GM12878 (cell line): ENCODE data around the gene SYT14. TPM values are rescaled to one million over a fixed set of nuclear protein-coding genes. Genes with fewer than 3 reads are reported as not detected.

Experiments
- ATAC-seq: fragments of 200-7000 bp; cut with Tn5 transposase; 3 replicates; pipeline ENCODE4 v1.9.1; 2020; ENCODE audit warnings: mild to moderate bottlenecking, moderate library complexity
- BruUV-seq: library from RNA; stranded (reverse); fragments of 400-500 nt; replicated peaks from 2 replicates; lab custom pipeline; 2021; lab: Mats Ljungman, UMichigan
- CTCF ChIA-PET: fragments of 300-600 bp; sonication (Branson Sonifier 250); formaldehyde crosslinking; extraction: SDS; loops from one replicate; lab custom pipeline; 2021; ENCODE audit warnings: inconsistent platforms; lab: Yijun Ruan, JAX
- POLR2A ChIA-PET: fragments of 350-600 bp; formaldehyde crosslinking; extraction: SDS; loops from one replicate; lab custom pipeline; 2021; ENCODE audit warnings: inconsistent platforms; lab: Charles Lee
- RAD21 ChIA-PET: fragments of 300-600 bp; sonication (Branson Sonifier 250); formaldehyde crosslinking; loops from one replicate; lab custom pipeline; 2023; ENCODE audit warnings: antibody characterized with exemption; ENCODE audit not compliant: unreplicated experiment; lab: Charles Lee
- SMC1A ChIA-PET: fragments of 300-600 bp; sonication (Branson Sonifier 250); formaldehyde crosslinking; loops from one replicate; lab custom pipeline; 2023; ENCODE audit not compliant: unreplicated experiment, uncharacterized antibody; lab: Charles Lee
- DNase-seq: peaks from one replicate; pipeline ENCODE4 v3.0.0-alpha.2; 2011; ENCODE audit warnings: low read depth, low spot score
- FAIRE-seq: peaks from 3 replicates; lab custom pipeline; 2011; peaks lifted over from hg19 to GRCh38; lab: Jason Lieb, UNC
- H2AFZ ChIP-seq: 2 replicates; pipeline ENCODE4 v1.6.0; 2011; ENCODE audit warnings: low read depth, low read length, control low read depth; ENCODE audit not compliant: control insufficient read depth
- H3K27ac ChIP-seq: 2 replicates; pipeline ENCODE4 v1.5.1; 2011; ENCODE audit warnings: control low read depth; ENCODE audit not compliant: control insufficient read depth, insufficient read depth
- H3K27me3 ChIP-seq, 2 experiments: replicated peaks in 1 of 2; 2 replicates each; pipeline versions ENCODE4 v1.6.0 to v1.6.1; 2011; ENCODE audit warnings: low read length in 1 of 2; ENCODE audit not compliant: control insufficient read depth in 2 of 2, insufficient read depth in 2 of 2
- H3K36me3 ChIP-seq, 2 experiments: 2 replicates each; pipeline ENCODE4 v1.5.1; 2011; ENCODE audit warnings: low read length in 1 of 2; ENCODE audit not compliant: control insufficient read depth in 2 of 2, insufficient read depth in 2 of 2
- H3K4me1 ChIP-seq: 2 replicates; pipeline ENCODE4 v1.6.1; 2011; ENCODE audit warnings: mild to moderate bottlenecking, low read length, moderate library complexity, mixed read lengths; ENCODE audit not compliant: control insufficient read depth, insufficient read depth
- H3K4me2 ChIP-seq: 2 replicates; pipeline ENCODE4 v1.6.0; 2011; ENCODE audit warnings: control low read depth; ENCODE audit not compliant: control insufficient read depth, insufficient read depth
- H3K4me3 ChIP-seq: fragments of 200-600 bp; sonication (generic); 2 replicates; pipeline ENCODE4 v1.5.1; 2016
- H3K79me2 ChIP-seq: 2 replicates; pipeline ENCODE4 v1.6.0; 2011; ENCODE audit warnings: low read length; ENCODE audit not compliant: control insufficient read depth, insufficient read depth
- H3K9ac ChIP-seq: 2 replicates; pipeline ENCODE4 v1.8.0; 2011; ENCODE audit warnings: low read length, control low read depth, mixed read lengths; ENCODE audit not compliant: control insufficient read depth, insufficient read depth
- H3K9me3 ChIP-seq: replicated peaks from 3 replicates; pipeline ENCODE4 v1.5.1; 2011; ENCODE audit warnings: mild to moderate bottlenecking, low read length; ENCODE audit not compliant: control insufficient read depth, insufficient read depth
- H4K20me1 ChIP-seq: 2 replicates; pipeline ENCODE4 v1.6.0; 2011; ENCODE audit not compliant: control insufficient read depth, insufficient read depth
- BRCA1 ChIP-seq: IDR thresholded peaks from 2 replicates; pipeline ENCODE4 v1.6.1; 2011; ENCODE audit warnings: low read depth, low read length, improper control_type of control experiment
- CREM ChIP-seq: IDR thresholded peaks from 2 replicates; pipeline ENCODE4 v1.6.1; 2014; ENCODE audit warnings: antibody characterized with exemption, low read depth
- ELK1 ChIP-seq: IDR thresholded peaks from 2 replicates; pipeline ENCODE4 v1.6.1; 2012; ENCODE audit warnings: low read depth, low read length, improper control_type of control experiment
- NFIC ChIP-seq: IDR thresholded peaks from 2 replicates; pipeline ENCODE4 v1.6.1; 2012; ENCODE audit warnings: low read depth, mild to moderate bottlenecking, inconsistent platforms, low read length, moderate library complexity
- SREBF2 ChIP-seq: IDR thresholded peaks from 2 replicates; pipeline ENCODE4 v1.6.1; 2012; ENCODE audit warnings: mild to moderate bottlenecking, low read length
- TCF12 ChIP-seq: IDR thresholded peaks from 2 replicates; pipeline ENCODE4 v1.6.1; 2011; ENCODE audit warnings: low read depth, mild to moderate bottlenecking, low read length
- ZNF207 ChIP-seq: fragments of 450-650 bp; IDR thresholded peaks from 2 replicates; pipeline ENCODE4 v1.6.1; 2014; ENCODE audit warnings: antibody characterized with exemption, mild to moderate bottlenecking, borderline replicate concordance
- WGBS: methylation state at CpG from one replicate; pipeline ENCODE4 v1.1.6; 2016; ENCODE audit warnings: low lambda C conversion rate; ENCODE audit not compliant: insufficient replicate concordance, insufficient coverage; ENCODE audit errors: missing lambda C conversion rate; 5-methylcytosine and 5-hydroxymethylcytosine counted together
- in situ Hi-C: fragments of 300-500 bp; cut with MboI; formaldehyde crosslinking; loops from 9 replicates; pipeline ENCODE4 v1.14.3; 2018; ENCODE audit warnings: mixed read lengths
- intact Hi-C: fragments of 100-400 bp; cut with micrococcal nuclease; formaldehyde crosslinking; loops from one replicate; pipeline ENCODE4 v1.14.2; 2022; ENCODE audit not compliant: unreplicated experiment
- polyA plus RNA-seq, 11 experiments: library from polyadenylated mRNA; depleted of rRNA in 4 of 11; unstranded in 6 of 11; stranded (reverse) in 5 of 11; fragments of >200 nt; fragmentation: Nextera tagmentation in 4 of 11; fragmentation: Illumina TruSeq in 1 of 11; extraction: Ambion mirVana in 4 of 11; extraction: Trizol in 1 of 11; gene quantifications; 1 replicate in 1 of 11; 2 replicates in 10 of 11; pipeline versions ENCODE4 v1.2.1 to v1.2.3, GENCODE V29; 2011 to 2016; ENCODE audit warnings: inconsistent platforms in 2 of 11, missing spikeins in 2 of 11, low read depth in 1 of 11
- total RNA-seq, 4 experiments: library from RNA; depleted of rRNA in 3 of 4; stranded (reverse); fragments of >200 nt in 3 of 4; fragmentation: Illumina TruSeq in 1 of 4; extraction: Trizol in 1 of 4; gene quantifications; 2 replicates each; pipeline versions ENCODE4 v1.2.1 to v1.2.3, GENCODE V29; 2013 to 2021

SYT14 gene
- total and polyA plus RNA-seq, 10 of the 15 experiments (the other 5 are each of a cell fraction or from before 2014, with no cell fraction given), result under 0.01 TPM; not detected in 9

- Histone ChIP-seq H3K27me3 (no peaks in the 10 kb centered on the region; a peak in 1 of 4 replicates), H3K36me3 (no peaks in the 10 kb centered on the region), H3K9ac (no peak overlapping the region), H3K4me3 (no peak overlapping the region), H4K20me1 (no peaks in the 10 kb centered on the region), H3K9me3 (no peaks in the 10 kb centered on the region), H2AFZ (no peak overlapping the region), H3K79me2 (no peaks in the 10 kb centered on the region), H3K4me2 (no peak overlapping the region), H3K4me1 (no peaks in the 10 kb centered on the region), H3K27ac (no peak overlapping the region)
- TF ChIP-seq BRCA1, result no peak
- no peak for TF ChIP-seq ELK1
- no peak for TF ChIP-seq TCF12
- no peak for TF ChIP-seq ZNF207
- TF ChIP-seq SREBF2, result no peak
- TF ChIP-seq NFIC, result no peak
- TF ChIP-seq CREM, result no peak
- ChIA-PET RAD21 (no interaction called here), CTCF (interaction anchor here (1.2 to 3.6 kb wide), 3 partner anchors 128 to 139 kb away, joined by 5 to 24 read pairs (median 11); no protein-coding TSS in a partner anchor), POLR2A (no interaction called here), SMC1A (interaction anchor here (1.4 kb wide), 1 partner anchor 128 kb away, joined by 4 read pairs; no protein-coding TSS in a partner anchor)
- no TSS peak for BruUV-seq
- in situ Hi-C loops, result loop anchor here (5.0 kb wide), 1 partner anchor 126 kb away; no protein-coding TSS in a partner anchor
- no peak for ATAC-seq
- FAIRE-seq, result no peak
- 27% methylated on average over 2 of the region's 2 CpGs for WGBS
- intact Hi-C loops, result loop anchor here (1.0 kb wide), 1 partner anchor 128 kb away; no protein-coding TSS in a partner anchor
- no peak for DNase-seq
Observed at GRCh38 chr1:209988706-209989105, 50.7 kb downstream of the SYT14 start.
